HG03571 (cell line): ENCODE data around the gene GSK3A.

Source experiments
- ATAC-seq: cut with Tn5 transposase; IDR thresholded peaks from one replicate; pipeline ENCODE4 v1.9.1; 2021; ENCODE audit not compliant: unreplicated experiment

GSK3A gene

DNA sequence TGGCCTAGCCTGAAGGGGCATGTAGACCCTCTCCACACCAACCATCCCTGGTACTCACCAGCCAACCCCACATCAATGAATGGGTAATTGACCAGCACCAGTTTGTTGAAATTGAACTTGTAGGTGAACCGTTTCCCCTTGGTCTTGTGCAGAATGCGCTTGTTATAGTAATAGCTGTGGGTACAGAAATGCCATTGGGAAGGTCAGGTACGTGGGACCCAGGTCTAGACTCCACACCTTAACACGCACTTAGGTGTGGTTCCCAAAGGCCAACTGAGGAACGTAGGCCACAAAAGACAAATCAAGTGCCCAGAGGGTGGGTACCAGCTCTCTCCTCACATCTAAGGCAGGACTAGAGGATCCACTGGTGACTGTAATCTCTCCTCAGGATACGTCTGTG, 7.4 kb upstream of the GSK3A start:
- no peak for ATAC-seq

DNA sequence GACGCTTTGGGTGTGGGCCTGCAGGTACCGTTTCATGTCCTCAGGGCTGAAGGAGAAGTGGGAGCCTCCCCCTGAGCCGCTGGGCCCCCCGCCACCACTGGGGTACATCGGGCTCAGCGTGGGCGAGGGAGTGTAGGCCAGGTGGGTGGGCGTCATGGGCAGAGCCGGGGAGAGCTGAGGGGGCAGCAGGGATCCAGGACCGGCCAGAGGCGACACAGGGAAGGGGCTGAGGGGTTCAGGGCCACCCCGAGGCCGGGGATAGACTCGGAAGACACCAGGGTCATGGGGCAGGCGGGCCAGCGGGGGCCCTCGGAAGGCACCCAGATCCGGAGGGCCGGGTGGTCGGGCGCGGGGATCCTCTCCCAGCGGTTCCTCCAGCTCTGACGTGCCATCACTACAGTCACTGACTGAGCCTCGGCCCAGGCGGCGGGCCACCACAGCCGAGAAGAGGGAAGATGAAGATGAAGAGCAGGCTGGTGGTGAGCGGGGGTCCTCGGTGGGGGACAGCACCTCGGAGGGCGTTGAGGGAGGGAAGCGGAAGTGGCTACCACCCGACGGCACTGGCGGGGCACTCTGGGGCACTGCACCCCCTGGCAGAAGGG, 6.8 kb upstream of the GSK3A start:
- no peak for ATAC-seq

DNA sequence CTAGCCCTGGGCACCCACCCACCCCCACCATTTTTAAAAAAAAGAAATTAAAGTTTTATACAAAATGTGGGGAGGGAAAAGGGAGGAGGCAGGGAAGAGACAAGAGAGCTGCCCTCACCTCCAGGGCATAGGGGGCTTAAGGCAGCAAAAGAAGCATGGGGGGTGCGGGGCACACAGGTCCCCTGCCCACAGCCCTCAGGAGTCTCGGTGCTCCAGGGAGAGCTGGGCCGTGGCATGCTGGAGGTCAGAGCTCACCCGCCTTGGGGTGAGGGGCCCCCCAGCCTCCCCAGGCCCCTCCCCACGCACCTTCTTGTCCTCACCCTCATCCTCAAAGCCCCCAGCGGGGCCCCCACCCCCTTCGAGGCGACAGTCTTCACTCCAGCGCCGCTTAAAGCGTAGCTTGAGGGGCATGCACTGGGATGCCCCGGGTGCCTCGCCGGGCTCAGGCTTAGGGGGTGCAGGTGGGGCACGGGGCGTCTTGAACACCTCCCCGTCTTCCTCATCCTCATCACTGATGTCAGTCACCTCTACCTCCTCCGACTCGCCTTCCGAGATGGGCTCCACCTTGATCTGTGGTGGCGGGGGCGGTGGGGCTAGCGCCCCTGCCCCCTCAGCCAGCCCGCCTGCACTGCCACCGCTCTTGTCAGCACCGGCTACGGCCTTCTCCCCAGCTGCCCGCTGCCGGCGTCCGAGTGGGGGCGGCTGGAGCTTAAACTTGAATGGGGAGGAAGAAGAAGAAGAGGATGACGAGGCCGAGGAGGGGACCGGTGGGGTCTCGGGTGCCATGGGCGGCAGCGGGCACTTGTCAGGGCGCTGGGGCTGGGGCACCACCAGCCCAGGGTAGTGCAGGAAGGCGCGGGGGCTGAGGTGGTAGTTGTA, 6.1 kb upstream of the GSK3A start:
- no peak for ATAC-seq

DNA sequence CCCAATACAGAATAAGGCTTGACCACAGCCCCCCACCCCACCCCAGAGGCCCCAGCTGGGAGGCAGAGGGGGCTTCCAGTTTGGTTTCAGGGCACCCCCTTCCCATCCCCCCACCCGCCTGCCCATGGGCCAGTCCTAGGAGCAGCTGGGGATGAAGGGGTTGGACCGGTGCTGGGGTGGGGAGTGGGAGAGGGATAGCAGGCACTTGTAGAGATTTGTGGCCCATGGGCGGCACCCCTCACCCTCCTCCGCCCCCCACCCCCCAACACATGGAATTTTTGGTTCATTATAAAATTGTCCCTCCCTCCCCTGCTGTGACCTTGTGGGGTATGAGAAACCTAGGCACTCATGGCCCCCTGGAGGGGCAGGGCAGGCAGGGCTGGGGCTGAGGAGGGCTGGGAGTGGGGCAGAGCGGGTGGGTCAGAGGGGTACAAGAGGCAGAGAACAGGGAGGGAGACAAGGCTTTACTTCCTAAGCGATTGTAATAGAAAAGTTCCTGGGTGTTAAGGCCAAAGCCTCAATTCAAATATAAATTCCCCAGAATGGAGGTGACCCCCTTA, 5.3 kb upstream of the GSK3A start:
- ATAC-seq = no peak

DNA sequence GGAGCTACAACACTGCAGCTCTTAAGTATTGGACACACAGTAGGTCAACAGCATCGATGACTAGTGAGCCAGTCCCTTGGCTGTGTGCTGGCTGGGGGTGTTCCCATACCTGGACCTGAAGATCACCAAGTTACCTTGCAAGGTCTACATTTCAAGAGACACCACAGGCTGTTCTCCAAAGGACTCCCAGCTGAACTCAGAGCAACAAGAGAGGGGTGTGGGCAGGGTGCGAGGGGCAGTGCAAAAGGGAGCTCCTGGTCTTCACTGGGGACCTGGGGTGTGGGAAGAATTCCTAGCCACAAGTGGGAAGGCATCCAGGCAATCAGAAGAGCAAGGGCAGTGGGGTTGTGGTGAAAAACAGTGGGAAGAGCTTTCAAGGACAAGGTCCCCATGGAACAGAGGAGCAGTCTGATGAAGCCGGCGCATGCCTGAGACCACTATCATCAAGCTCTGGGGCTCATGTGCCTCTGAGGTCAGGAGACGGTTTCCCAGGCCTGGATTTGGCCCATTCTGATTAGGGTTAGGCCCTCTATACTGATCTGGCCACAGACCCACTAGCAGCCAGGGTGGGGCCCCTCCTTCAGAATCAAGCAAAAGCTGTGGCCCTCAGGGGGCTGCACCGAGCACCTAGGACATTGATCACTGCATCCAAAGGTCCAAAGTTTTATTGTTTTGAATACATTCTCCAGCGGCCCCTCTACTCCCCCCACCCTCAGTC, 4.7 kb upstream of the GSK3A start:
- no peak for ATAC-seq

DNA sequence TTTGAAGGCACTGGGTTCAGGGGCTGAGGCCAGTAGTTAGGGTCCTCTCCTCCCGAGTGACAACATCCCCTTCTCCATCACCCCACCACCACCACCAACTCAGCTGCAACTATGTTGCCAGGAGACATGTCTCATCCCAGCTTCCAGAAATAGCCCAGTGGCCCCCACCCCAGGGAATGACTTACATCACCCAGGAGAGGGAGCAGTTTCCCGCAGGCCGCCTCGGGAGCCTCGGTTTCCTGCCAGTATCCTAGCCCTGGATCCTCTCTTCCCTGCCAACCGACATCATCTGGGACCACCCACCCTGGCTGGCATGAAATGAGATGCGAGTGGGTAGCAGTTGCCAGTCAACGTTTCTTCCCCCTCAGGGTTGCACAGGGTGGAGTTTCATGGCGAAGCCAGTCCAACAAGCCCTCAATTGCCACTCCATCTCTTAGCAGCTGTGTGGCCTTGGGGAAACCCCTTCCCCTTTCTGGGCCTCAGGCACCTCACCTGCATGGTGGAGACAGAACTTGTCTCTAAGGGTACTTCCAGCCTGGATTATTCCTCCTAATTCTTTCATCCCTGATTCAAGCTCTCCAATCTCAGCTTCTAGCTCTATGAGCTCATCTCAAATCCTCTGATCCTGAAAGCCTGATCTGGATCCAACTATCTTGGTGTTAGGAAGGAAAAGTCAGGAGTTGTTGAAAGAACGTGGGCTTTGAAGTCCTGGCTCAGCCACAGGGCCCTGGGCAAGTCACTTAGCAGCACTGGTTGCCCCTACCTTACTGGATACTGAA, 3.9 kb upstream of the GSK3A start:
- no peak for ATAC-seq

DNA sequence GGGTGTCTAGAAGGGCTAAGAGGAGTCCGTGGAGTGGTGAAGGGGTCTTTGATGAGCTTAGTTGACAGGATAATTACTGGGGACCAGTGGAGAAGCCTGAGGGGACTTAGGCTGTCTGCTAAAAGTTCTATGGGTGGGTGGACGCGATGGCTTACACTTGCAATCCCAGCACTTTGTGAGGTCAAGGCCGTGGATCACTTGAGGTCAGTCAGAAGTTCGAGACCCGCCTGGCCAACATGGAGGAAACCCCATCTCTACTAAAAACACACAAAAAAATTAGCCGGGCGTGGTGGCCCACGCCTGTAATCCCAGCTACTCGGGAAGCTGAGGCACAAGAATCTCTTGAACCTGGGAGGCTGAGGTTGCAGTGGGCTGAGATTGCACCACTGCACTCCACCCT, 2.8 kb upstream of the GSK3A start:
- no peak for ATAC-seq

DNA sequence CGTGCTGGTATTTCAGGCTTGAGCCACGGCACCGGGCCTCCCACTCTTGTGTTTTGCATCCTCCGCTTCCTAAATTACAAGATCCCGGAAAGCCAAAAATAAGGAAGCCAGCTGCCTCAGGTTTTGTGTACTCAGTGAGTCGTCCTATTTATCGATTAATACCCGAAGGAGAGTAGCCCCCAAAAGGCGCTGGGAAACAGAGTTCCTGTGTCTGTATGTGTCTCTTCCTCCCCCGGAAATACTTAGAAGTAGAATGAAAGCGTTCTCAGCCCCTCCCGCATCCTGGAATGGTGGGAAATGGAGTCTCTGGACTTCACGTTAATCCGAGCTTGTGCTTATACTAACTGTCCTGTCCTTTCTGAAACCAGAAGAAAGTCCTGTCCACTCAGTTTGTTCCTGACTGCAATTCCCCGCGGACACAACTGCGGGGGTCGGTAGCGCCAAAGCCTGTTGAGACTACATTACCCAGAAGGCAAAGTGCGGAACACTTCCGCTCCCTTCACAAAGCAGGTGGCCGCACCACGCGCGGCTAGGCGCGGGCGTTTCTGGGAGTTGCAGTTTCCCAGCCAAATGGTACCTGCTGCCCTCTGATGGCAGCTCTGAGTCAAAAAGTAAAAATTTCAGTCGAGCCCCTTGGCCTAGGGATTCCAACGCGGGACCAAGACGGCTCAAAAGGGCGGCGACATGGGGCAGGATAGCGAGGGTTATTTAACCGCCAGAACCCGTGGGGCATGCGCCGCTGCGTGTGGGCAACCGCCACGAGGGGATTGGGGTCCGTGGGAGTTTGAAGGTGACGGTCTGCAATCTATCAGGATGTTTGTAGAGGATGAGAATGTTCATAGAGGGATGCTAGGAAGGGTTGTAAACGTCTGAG, 2.2 kb upstream of the GSK3A start:
- peak; percentile 39 for ATAC-seq

DNA sequence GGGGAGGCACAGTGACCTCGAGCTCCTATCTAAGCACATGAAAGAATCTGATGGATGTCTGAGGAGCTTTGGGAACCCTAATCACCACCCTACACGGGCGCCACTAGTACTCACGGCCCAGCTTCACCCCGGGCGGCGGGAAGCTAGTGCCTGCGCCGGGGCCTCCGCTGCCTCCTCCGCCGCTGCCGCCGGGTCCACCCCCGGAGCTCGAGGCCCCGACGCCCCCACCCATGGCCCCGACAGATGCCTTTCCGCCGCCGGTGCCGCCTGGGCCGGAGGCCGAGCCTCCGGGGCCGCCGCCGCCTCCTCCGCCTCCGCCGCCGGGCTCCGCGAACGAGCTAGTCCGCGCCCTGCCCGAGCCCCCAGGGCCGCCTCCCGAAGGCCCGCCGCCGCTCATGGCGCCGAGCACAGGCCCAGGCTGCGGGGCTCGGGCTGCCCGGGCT, 312 bp downstream of the GSK3A start:
- no peak for ATAC-seq

DNA sequence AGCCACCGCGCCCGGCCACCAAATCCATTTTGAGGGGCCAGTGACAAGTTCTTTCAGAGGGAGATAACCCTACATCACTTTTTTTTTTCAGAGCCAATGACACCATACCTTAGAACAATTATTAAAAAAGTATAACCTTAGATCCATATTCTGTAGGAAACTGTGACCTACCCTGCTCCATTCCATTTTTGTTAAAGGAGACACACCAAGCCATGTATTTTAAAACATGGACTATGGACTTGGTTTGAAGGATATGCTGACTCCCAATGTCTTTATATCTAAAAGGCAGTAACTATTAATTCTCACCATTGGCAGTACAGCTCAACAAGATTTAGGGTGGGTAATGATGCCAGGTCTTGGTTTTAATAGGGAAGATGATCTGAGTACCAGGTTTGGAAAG, 1.1 kb downstream of the GSK3A start:
- ATAC-seq = no peak

DNA sequence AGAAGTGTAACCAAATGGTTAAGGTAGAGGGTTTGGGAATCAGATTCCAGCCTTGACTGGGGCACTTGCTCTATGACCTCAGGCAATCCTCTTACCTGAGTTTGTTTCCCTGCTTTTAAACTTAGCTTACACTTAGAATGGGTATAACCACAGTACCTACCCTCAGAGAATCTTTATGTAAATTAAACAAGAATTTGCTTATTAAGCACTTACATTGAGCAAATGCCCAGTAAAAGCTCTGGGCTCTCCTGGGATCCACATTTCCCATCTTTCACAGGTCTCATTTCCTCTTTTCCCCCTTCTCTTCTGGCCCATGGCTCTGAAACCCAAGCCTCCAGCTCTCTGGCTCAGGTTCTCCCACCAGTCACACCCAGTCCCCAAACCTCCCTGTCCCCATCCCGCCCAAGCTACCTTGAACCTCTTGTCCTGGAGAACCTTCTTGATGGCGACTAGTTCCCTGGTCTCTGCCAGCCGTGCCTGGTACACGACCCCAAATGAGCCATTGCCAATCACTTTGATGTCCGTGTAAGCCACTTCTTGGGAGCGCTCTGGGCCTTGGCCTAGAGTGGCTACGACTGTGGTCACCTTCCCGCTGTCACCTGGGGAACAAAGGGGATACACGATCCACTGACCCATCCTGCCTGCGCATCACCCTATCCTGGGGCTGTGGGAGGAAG, 2.7 kb downstream of the GSK3A start:
- no peak for ATAC-seq

DNA sequence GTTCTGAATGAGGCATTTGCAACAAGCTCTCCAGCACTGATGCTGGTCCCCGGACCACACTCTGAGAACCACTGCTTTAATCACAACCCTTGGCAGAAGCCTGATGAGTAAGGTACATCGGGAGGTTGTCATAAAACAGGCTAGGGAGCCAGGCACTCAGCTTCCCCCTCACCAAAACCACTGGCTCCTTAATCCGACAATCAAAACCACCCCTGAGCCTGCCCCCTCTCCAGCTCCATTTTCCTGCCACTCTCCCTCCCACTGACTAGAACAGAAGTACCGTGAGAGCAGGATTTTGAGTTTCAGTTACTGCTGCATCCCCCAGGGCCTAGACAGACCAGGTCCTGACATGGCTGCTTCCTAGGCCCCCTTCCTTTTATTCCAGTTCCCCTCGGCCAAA, 7.2 kb downstream of the GSK3A start:
- no peak for ATAC-seq

DNA sequence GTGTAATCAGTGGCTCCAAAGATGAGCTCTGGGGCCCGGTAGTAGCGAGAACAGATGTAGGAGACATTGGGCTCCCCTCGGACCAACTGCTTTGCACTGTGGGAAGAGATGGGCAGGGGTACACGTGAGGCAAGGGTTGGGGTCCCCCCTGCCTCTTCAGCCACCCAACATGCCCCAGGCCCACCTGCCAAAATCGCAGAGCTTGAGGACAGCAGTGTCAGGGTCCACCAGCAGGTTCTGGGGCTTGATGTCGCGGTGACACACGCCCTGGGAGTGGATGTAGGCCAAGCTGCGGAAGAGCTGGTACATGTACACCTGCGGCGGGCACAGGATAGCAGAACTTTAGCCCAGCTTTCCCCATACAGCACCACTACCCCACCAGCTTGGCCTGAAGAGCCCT, 8.0 kb downstream of the GSK3A start:
- no peak for ATAC-seq

DNA sequence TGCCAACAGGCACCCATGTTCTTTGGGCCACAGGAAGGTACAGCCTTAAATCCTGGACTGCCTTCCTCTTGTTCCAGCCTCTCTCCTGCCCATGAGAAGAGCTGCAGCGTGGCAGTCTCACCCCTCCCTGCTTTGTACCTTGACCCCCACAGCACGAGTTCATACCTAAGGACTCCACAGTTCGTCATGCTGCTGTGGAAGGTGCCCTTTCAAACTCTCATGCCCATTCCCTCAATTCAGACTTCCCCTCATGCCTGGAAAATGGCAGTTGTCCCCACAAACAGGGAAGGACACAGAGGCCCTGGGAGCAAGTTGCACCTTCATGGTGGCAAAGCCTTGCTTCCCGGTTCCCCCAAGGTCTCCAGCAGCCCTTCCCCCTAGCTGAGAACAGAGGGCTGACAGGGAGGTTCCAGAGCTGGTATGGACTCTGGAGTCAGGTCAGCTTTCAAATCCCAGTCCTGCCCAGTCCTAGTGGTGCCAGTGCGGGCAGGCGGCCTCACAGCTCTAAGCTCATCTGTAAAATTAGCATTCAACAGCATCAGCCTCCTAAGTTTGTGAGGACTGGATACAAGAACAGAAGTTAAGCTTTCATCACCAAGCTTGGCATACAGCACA, 8.6 kb downstream of the GSK3A start:
- no peak for ATAC-seq

DNA sequence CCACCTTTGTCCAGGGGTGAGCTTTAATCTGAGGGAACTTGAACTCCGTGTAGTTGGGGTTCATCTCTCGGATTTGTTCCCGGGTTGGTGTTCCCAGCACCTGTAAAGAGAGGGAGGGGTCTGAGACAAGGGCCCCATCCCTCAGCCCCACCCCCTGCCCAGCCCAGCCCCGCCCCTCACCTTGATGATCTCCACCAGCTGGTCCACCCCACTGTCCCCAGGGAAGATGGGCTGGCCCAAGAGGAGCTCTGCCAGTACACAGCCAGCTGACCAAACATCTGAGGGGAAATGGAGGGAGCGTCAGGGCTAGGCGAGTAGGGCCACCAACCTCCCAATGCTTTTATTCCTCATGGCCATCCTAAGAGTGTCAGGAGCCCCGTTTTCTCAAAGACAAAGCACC, 9.3 kb downstream of the GSK3A start:
- ATAC-seq = no peak

DNA sequence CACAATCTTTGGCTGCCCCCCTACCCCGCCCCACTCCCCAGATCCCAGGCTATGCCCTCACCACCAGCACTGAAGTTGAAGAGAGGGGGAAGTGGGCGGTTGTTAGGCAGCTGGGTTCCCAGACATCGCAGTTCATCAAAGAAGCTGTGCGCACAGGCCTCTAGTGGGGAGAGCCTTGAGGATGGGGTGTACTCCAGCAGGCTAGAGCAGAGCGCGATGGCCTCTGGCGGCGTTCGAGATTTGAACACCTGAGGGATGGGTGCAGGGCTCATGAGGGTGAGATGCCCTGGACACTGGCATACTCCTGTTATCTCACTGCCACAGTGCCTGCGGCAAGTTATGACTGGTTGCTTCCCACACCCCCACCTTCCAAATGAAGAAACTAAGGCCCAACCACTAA, 10.0 kb downstream of the GSK3A start:
- no peak for ATAC-seq

DNA sequence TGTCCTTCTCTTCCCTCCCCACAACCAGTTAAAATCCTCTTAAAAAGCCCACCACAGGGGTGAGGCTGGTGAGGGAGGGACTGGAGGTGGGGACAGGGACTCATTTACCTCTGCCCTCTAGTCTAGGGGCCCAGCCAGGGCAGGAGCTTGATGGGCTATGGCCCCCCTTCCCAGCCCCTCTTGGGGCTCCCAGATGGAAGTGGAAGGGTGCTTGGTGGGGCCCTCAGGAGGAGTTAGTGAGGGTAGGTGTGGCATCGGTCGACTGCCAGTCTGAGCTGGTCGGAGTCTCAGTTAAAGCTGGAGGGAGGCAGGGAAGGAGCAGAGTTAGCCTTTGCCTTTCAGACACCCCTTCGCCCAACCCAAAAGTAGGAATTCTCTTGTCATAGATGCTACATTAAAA, 11.8 kb downstream of the GSK3A start:
- ATAC-seq = no peak

DNA sequence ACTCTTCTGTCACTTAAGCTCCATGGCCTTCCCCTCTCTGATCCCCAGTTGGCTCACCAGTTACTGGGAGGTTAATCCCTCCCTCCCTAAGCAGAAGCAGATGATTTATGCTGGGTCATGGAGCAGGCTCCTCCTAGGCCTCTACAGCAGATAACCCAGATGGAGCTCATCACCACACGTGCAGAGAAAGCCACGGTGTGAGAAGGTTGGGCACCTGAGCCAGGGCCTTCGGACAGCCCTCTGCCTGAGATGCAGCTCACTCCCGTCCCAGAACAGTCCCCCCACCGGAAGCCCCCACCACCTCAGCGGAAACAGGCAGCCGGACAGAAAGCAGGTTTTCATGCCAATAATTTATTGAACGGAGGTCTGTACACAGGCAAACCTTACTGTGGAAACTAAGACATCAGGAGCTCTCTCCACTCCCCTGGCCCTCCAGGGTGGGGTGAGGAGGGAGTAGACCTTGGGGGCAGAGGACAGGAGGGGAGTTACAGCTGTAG, 12.5 kb downstream of the GSK3A start:
- ATAC-seq = no peak
